Activated naive CD8-positive, alpha-beta T cell treated with anti-CD3 and anti-CD28 coated beads, Interleukin-2, amount 50 U/mL, for 16 hours (primary cell): ENCODE data around the gene NCAPG2.
"Not testable (repeated sequence)": the region's sequence is repeated elsewhere in the genome, so short reads cannot be mapped to it uniquely, and the experiment has no call there.

Experiments used
- DNase-seq: peaks from one replicate; pipeline ENCODE4 v3.0.0-alpha.2; 2020; ENCODE audit warnings: low read depth, low spot score

Gene NCAPG2

DNA sequence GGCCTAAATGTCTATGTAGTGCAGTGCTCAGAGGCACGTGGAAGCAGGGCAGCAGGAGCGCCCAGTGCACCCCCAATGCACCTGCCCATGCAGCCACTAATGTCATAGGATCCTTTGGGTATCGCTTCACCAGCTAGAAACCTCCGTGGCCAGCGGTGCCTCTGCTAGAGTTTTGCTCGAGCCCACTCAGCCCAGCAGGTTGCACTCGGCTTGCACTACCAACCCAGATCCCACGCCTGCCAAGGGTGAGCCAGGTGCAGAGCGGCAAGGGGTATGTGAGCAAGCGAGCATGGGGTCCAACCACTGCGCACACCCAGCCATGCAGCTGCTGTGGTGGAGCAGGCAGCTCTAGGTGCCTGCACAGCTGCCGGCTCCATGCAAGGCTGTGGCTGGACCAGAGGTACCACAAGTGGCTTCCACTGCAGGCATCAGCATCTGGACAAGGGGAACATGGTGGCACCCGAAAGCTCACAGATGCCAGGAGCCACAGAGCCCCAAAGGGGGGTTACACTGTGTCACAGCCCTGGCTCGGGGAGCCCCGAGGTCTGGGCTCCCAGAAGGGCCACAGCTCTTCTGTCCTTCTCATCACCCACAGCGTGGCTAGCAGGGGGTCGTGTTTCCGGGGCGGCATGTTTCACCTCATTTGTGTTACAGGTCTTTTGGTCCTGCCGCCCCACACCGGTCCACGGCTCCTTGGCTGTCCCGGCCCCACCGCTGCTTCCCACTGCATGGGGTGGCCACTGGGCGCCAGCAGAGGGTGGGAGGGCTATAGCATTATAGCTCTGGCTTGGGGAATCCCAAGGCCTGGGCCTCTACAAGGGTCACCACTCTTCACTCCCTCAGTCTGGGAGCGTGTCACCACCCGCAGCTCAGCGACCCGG, 2.3 kb upstream of the NCAPG2 start:
- DNase-seq = no peak

DNA sequence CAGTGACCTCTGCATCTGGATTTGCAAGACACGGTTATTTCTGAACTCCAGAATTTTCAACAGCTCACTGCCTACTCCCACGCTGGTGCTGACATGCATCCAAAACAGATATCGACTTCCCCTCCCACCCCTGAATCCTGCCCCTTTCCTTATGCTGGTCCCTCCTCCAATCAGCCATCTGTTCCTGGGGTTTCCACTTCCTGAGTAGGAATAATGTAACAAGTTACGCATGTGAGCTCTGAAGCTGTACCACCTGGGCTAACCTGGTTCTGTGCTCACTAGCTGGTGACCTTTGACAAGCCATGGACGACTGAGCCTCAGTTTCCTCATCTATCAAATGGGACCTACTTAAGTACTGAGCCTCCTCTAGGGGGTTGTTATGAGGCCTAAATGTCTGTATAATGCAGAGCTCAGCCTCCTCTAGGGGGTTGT, 1.7 kb upstream of the NCAPG2 start:
- DNase-seq = no peak

DNA sequence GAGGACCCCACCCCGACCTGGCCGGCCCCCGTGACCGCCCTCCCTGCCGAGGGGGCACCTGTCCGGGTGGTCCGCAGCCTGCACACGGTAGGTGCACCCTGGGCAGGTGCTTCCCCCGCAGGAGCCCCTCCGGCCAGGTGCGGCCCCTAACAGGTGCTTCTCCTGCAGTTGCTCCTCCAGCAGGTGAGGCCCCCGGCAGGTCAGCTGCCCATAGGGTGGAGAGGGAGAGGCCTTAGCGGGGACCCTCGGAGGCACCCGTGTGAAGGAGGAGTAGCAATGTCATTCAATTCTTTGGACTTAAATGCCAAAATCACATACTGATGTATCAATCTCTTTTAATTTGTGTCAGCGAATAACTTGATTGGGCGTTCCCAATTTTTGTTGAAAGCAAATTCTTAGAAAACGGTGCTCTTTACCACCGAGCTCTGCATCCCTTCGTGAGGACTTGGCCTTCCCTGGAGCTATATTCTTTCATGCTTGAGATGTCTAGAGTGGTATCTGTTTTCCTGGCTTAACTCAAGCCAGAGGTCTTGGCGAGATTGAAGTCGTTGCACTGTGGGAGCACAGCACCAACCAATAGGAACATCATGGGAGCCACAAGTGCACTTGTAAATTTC, 738 bp upstream of the NCAPG2 start:
- no peak for DNase-seq

DNA sequence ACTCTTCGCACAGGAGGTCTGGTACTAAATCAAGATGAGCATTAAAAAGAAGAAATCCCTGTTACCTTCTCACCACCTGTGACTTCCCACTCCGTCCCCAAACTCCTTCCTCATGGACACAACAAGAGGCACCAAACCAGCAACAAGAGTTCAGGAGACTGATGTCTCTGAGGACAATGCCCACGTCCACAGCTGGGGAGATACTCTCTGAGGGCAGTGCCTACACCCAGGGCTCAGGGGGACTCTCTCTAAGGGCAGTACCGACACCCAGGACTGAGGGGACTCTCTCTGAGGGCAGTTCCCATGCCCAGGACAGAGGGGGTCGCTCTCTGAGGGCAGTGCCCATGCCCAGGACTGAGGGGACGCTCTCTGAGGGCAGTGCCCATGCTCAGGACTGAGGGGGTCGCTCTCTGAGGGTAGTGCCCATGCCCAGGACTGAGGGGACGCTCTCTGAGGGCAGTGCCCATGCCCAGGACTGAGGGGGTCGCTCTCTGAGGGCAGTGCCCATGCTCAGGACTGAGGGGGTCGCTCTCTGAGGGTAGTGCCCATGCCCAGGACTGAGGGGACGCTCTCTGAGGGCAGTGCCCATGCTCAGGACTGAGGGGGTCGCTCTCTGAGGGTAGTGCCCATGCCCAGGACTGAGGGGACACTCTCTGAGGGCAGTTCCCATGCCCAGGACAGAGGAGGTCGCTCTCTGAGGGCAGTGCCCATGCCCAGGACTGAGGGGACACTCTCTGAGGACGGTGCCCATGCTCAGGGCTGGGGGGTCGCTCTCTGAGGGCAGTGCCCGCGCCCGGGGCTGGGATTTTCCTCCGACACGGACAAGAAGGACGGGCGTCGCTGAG, 703 bp downstream of the NCAPG2 start:
- DNase-seq = not testable (repeated sequence)

DNA sequence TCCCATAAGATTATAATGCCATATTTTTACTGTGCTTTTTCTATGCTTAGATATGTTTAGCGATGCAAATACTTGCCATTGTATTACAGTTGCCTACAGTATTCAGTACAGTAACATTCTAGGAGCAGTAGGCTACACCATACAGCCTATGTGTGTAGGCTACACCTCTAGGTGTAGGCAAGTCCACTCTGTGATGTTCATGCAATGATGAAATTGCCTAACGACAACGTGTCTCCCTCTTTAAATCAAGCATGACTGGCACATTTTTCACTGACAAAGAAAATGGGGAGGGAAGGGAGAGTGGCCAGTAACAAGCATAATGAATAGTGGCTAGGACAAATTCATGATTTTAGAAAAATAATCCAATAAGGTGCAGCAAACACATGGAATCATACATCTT, 1.7 kb downstream of the NCAPG2 start:
- no peak for DNase-seq

DNA sequence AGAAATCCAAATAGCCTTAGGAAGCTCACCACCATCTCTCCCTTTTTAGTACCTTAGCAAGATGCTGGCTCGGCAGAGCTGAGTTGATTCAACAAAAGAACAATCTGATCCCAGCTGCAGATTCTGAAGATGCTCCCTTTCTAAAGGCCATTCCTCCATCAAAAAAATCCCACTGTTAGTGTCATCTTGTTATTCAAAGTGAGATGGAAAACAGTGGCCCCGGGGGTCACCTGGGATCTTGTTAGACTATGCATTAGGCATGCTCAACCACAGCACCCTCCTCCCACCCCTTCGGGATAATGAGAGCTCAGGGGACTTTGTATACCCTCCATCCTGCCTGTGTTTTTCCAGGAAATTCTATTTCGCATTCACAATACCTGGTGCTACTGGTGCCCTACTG, 2.4 kb downstream of the NCAPG2 start:
- DNase-seq = no peak

DNA sequence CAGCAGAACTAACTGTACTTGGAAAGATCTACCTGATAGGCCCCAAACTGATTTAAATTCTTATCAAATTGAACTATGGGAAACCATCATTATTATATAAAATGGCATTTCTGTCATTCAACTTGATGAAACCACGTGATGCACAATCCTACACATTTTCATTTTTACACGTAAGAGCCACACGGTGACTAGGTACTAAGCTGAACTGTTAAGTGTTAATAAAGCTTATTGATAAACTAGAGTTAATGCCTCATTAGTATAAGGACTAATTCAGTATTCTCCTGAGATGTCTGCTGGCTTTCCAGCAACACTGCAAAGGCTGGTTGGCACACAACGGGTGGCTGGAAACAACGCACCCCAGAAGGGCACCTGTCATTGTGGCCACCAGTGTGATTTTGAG, 4.6 kb downstream of the NCAPG2 start:
- DNase-seq = no peak

DNA sequence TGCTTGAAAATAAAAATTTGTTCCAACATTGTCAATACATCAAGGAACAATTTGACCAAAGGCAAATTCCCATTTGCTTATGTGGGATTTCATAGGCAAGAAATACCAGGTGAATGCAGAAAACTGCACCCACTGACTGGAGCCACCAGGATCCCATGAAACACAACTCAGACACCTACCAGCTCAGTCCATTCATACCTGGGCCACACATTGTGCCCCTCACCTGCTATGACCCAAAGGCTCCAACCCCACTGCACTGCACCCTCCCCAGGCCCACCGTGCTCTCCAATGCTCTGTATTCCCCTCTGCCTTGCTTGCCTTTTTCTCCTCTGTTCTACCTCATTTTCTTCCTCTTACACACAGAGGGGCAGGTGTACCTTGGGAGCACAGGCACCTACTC, 5.3 kb downstream of the NCAPG2 start:
- no peak for DNase-seq

DNA sequence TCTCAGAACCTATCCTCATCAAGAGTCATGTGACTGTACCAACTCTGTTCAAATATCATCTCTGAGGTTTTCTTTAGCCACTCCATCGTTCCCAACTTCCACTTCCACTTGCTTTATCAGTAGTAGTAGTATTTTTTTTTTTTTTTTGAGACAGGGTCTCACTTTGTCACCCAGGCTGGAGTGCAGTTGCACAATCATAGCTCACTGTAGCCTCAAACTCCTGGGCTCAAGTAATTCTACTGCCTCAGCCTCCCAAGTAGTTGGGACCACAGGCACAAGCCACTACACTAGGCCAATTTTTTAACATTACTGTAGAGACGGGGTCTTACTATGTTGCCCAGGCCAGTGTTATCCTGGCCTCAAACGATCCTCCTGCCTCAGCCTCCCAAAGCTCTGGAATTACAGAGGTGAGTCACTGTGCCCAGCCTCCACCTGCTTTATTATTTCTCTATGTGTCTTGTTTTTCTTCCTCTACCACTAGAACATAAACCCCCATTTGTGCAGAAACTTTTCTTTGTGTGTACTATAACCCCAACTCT, 5.9 kb downstream of the NCAPG2 start:
- no peak for DNase-seq

DNA sequence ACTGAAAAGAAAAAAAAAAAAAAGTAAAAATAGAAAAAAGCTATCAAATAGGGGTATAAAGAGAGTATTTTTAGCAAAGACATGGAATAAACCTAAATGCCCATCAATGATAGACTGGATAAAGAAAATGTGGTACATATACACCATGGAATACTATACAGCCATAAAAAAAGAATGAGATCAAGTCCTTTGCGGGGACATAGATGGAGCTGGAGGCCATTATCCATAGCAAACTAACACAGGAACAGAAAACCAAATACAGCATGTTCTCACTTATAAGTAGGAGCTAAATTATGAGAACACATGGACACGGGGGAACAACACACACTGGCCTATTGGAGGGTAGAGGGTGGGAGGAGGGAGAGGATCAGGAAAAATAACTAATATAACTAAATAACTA, 7.0 kb downstream of the NCAPG2 start:
- DNase-seq = not testable (repeated sequence)

DNA sequence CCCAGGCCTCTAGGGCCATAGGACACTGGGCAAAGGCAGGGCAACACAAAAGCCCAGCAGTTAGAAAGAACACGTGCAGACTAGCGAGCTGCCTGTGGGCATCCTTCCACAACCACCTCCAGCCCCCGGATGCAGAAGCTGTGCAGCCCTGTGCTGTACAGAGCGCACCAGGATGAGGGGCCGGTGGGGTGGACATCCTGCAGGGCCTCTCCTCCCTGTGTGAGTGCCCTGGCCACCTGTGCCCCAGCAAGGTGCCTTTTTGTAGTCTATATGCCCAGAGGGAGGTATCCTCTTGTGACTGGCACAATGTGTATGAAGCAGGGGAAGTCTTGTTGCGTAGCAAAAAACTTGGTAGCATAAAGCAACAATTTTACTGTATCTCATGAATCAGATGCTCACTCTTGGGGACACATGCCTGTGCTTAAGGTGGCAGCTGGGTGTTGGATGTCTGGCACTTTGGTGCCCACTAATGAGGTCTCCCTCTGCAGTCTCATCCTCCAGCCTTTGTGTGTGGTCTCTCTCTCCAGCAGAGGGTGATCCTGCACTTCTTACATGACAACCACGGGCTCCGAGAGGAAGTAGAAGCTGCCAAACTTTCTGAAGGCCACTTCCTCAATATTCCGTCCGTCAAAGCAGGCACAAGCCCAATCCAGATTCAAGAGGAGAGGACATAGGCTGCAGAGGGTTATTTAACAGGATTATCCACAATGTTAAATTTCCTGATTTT, 8.7 kb downstream of the NCAPG2 start:
- DNase-seq = no peak

DNA sequence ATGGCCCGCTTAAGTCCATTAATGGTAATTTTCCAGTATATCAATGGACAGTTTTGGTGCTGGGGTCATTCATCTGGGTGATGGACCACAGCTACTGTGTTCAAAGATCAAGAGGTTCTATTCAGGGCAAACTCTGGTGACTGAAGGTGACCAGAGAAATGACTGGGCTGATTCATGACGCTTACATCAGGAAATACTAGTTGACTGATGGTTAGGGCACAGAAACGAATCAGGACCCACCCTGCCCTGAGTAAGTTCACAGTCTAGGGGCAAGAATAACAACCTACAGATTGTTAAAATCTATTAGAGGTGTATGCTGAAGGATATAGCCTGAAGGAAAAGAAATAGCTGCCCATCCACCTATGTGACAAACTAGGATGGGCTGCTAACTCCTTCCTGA, 9.5 kb downstream of the NCAPG2 start:
- DNase-seq = no peak

DNA sequence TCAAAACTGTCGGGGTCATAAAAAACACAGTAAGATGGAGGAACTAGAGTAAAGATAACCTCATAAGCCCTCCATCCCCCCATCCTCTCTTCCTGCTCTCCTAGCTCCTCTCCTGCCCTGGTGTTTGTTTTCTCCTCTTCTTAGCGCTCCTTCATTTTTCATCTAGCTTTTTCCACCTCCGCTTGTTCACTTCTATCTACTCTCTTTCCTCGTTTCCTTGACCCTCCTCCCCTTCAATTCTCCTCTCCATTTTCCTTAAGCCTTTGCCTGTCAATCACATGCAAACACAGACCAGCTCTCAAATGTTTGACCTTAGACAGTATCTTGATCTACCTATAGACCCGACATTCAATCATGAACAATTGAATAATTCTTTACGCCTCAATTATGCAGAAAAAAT, 10.0 kb downstream of the NCAPG2 start:
- DNase-seq = no peak

DNA sequence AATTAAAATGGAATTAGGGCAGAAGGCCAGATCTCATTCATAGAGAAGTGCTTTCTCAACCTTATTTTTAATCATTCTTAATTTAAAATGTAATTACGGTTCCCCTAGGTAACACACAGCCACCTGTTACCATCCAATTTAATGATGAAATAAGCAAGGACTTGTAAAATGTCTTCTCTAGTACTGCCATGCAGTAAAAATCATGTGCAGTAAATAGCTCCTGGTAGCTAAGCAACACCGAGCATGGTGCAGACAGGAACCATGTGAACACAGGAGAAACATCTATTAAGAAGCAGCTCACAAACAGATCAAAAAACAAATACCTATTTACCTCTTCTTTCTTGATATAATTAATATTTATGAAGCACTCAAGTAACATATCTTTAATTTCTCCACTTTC, 15.1 kb downstream of the NCAPG2 start:
- DNase-seq = no peak

DNA sequence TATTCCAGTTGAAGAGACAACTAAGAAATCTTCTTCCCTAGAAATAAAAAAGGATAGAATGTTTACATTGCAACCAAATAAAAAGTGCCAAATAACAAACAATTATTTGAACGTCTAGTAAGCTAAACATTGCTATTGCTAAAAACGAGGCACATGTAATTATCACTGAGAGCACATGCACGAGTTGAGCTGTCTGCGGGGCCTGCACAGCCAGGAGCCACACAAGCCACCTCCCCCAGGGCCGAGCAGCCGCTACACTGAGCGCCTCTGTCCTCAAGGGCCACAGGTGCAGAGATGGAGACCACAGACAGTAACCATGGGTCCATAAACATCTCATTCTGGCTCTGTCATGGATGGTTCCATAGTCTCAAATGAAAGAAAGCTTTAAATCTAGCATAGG, 17.2 kb downstream of the NCAPG2 start:
- DNase-seq = no peak

DNA sequence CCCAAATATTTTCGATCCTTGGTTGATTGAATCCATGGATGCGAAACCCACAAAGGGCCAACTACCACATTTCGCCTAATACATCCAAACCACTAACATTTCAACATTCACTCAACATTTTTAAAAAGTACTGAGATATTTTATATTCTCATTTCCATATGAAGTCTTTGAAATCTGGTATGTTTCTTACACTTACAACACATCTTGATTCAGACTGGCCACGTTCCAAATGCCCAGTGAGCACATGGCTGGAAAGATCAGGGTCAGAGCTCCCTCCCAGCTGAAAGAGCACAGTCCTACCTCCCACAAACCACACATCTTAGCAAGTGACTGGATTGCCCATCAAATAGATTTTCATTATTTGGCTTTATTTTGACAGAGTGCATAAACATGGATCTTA, 18.9 kb downstream of the NCAPG2 start:
- DNase-seq = no peak

DNA sequence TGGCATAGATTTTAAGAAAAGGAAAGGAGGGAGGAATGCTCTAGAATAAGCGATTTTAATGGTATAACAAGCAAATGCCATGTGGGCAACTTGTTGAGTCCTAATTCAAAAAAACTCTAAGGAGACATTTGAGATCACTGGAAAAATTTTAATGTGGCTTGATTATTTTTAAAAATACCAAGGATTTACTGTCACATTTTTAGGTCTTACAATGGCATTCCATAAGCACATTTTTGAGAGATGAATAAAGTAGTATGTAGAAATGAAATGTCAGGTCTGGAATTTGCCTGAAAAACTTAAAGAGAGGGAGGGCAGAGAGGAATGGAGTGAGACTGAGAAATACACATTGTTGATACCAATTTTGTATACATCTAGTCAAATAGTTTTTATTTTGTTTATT, 20.3 kb downstream of the NCAPG2 start:
- DNase-seq = no peak

DNA sequence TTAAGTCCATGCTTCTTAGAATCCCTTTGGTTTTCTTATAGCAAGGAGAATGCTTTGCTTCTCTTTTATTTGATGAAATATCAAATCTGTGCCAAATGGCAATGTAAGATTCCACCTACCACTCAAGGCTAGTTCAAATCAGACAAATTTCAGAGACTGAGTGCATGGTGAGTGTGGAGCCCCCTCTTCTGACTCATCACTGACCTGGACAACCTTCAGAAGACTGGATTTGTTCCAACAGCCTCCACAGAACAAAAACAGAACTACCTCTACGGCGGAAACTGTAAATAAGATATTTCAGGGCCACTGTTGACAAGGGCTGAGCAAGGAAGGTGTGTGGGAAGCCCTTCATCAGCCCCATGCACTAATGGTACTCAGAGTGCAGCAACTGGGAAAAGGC, 21.1 kb downstream of the NCAPG2 start:
- DNase-seq = no peak

DNA sequence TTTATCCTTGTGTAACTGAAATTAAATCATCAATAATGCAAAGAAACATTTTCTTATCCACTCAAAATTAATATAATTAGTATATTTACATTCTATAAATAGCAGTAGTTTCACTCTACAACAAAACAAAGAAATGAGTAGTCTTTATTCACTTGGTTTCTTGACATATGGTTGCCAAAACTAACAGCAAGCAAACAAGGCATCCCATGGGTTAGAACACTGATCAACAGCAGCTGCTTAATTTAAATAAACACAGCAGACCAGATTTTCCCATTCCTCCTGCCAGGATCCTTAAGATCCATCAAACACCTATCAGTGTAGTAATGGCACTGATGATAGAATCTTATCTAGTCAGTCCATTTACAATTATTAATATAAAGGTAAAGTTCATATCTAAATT, 22.1 kb downstream of the NCAPG2 start:
- DNase-seq = no peak

DNA sequence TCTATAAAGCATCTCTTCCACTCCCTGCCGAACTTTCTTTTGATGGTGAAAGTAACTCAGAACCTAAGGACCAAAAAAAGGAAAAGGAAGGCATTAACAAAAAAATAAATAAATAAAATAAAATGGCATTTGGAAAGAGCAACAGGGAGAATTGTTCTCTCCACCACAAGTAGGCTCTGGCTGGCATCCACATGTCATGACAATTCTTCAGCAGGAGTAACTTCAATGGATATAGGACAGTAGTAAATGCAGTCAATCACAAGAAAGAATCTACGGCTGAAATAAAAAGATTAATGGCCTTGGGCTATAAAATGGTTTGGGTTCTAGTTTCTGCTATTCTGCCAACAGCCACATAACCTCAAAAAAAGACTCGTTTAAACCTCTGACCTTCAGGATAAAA, 23.9 kb downstream of the NCAPG2 start:
- no peak for DNase-seq

DNA sequence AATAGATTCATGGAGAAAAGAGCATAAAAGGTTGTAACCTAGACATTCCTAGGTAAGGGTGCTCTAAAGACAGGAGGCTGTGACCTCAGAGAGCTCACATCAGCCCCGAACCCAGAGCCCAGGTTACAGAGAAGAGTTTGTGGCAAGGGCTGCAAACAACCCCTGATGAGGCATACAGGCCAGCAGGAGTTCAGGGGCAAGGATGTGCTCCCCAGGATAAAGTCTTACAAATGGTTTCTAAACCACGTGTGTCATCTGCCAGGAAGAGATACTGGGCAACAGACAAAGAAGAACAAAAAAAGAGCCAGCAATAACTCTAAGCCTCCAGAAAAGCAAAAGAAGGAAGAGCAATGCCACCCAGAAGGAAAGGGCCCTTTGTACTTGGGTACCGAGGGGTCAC, 27.7 kb downstream of the NCAPG2 start:
- DNase-seq = no peak
